Measurements from ENCODE around the gene SCTR. TPM values are rescaled to one million over a fixed set of nuclear protein-coding genes. Genes with fewer than 3 reads are reported as not detected.

Gene SCTR
- total RNA-seq, 1 experiment from 2014 or later, result not detected

DNA sequence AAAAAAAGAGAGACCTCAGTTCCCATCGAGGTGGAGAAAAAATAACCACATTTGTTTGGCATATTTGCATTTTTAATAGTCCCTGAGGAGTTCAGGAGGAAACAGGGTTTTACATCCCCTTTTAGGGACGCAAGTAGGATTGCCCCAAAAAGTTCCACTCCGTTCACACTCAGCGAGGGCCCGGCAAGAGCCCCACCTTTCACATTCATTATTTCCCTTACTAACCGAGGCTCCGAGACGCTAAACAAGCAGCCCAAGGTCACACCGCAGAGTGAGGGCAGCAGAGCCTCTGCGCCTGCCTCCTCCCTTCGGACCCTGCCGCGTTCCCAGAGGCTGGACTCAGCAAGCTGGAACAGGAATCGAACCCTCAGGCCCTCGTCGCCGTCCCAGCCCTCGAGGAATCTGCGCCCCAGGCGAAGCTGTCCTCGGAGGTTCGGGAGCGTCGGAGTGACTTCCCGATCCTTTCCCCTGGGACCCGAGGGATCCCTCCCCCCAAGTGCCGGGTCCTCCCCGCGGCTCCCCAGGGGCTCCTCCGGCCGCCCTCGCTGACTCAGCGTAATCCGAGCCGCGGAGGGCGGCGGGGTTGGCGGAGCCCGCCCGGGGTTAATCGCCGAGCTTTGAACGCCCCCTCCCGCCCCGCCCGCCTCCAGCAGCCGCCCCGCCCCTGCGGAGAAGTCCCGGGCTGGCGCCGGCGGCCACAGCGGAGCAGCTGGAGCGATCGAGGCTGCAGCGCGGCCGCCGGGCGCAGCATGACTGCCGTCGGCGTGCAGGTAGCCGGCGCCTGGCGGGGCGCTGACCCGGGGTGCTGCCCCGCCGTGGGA is 92.9 kb downstream of the SCTR start, which contains the start of gene TMEM37:
Gene TMEM37, plus strand, starts transcription at position 700 of the 821 bp plus-strand sequence. Its CDS starts 50 bp downstream, at position 750.
- peak; percentile 46 for DNase-seq (ENCODE audit: low read depth)

DNA sequence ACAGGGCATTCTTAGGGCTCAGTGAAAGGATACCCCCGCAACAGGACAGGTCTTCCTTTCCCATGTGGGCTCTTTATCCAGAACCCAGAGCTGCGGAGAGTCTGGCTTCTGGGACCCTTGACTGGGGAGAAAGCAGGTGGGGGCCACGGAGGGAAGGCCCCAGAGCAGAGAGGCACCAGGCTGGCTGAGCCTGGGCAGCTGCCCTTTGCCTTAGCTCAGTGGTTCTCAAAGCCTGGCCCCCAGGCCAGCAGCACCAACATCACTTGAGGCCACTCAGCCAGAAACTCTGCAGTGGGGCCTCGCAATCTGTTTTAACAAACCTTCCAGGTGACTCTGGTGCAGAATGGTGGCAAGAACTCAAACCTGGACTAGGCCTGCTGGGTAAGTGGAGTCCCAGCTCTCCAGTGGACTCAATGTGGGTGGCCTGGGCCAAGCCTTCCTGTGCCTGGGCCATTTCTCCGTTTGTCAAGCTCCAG is 94.2 kb downstream of the SCTR start:
- DNase-seq (ENCODE audit: low read depth), result no peak

DNA sequence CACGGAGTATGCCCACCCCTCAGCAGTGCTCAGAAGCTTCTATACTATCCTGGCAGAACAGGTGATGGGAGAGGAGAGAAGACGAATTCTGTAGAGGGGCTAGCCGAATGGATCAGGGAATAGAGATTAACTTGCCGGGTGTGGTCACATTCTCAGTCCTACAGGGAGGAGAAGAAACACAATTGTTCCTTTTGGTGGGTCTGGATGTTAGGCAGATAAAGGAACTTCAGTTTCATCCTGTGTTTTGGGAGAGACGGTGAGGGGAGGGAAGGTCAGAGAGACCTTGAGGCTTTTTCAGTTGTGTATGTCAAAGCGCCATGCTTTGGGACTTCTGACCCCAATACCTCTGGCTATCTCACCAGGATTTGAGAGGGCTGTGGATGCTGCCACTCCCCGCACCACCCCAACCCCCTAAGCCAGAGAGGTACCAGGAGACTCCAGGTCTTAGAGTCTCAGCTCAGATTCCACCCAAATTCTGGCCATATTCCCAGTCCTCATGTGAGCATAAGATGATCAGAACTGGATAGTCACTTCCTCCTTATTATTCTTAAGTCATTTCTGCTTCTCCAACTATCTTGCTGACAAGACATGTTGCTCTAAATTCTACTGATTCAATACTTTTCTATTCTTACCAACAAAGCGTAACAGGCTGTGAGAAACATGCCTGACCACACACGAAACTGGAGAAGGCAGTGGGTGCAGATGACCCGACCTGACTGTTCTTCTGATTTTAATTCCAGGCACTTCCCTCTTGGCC is 94.9 kb downstream of the SCTR start:
- DNase-seq (ENCODE audit: low read depth), result no peak

DNA sequence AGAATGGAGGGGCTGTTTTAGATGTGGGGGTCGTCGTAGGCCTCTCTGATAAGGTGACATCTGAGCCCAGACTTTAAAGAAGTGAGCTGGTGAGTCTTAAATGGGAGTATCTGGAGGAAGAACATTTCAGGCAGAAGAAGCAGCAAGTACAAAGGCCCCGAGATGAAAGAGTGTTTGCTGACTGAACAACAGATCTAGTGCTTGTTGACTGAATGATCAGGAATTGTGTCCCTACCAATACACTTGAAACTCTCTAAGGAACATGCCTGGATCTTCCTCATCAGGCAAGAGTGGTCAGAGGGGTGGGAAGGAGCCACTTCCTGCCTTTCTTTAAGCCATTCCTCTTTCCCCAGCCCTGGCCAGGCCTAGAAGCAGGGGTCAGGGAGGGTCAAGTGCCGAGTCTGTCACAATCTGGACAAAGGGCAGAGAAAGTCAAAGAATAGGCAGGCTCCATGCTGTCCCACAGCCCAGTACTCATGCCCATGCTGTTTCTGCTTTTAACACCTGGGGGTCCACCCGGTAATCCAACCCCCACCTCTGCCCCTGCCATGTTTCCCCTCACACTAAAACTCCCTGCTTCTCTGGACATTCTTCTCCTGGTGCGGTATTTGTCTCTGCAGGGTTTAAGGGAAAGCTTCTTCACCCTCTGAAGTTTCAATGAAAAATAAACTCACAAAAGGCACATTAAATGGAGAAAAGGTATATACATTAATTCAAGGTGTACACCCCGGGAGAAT is 95.6 kb downstream of the SCTR start:
- DNase-seq (ENCODE audit: low read depth), result no peak

DNA sequence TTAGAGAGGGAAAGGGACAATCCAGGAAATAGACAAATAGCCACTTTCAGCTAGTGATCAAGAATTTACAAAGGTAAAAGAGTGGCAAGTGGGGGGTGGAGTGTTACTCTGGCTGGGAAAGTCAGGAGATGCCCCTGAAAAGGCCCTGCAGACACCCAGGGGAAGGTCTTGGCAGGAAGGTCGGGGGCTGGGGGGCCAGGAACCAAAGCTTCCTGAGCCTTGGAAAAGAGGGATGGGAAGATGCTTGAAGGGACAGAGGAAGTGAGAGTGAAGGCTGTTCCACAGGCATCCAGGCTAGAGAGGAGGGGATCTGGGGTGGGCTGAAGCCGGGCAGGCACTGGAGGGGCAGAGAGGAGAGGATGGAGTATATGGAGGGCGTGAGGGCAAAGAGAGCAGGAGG is 96.5 kb downstream of the SCTR start:
- DNase-seq (ENCODE audit: low read depth), result no peak

DNA sequence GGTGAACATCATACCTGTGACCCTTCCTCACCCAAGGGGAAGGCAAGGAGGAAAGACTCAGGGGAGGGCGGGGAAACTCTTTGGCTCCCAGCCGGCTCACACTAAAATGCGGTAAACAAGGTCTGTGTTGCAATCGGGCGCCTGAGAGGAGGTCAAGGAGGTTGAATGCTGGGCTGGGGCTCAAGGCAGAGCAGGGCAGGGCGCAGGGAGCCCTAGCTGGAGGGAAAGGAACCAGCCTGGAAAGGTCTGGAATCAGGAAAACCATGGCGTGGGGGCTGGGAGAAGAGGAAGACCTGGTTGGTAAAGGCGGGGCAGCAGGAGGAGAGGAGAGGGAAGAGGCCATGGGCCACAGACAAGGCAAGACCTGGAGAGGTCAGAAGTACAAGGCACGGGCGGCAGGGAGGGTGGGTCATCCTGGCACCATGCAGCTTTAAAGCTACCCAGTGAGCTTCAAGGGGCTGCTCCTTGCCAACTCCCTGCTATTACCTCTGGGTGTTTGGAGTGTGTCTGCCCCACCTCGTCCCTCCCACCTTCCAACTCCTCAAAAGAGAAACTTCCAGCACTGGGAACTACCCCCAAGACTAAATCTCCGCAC is 97.4 kb downstream of the SCTR start:
- no peak for DNase-seq (ENCODE audit: low read depth)

DNA sequence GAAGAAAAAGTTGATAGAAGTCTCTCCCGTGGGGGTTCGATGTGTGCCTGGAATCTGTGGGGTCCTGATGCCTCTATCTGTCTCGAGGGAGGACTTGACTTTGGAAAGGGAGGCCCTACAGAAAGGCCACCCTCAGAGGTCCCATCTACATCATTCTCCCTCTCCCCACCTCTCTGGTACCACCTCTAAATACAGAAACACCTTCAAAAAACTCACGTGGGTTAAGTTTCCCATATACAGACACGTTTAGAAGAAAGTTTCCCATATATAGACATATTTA is 97.9 kb downstream of the SCTR start:
- no peak for DNase-seq (ENCODE audit: low read depth)

DNA sequence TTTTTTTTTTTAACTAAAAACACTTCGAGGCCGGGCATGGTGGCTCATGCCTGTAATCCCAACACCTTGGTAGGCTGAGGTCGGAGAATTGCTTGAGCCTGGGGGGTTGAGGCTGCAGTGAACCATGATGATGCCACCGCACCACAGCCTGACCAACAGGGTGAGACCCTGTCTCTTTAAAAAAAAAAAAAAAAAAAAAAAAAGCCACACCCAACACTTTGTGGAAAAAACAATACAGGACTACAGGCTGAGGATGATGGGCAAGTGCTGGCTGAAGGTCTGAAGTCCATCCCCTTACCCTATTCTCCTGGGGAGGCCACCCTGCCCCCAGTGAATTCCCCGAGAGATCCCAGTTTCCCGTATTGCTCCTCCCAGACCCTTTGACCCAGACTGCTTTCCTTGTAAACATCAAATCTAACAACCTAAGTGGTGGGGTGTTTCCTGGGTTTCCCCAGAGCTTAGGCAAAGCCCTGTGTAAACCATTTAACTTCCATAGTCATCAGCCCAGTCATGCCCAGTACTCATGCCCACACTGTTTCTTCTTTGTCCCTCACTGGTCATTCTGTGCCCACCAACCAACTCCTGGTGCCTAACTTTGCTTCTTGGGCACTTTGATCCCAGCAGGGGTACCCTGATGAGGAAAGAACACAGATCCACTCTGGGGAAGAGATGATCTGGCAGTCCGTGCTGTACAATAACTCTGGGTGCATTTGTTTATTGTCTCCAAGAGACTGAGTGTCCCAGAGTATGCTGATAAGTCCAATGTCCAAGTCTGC is 98.5 kb downstream of the SCTR start:
- no peak for DNase-seq (ENCODE audit: low read depth)

DNA sequence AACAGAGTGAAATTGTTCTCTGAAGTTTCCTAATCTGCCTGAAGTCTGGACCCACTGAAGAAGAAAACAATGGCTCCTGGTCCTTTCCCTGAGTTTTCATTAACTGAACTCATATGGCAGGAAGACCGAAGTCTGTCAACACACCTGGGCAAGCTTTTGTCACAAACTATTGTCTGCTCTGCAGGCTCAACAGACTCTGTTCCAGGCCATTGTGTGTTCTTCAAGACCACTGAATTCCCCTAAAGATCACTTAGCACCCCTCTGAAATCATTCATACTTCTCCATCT is 99.2 kb downstream of the SCTR start:
- DNase-seq (ENCODE audit: low read depth), result no peak

DNA sequence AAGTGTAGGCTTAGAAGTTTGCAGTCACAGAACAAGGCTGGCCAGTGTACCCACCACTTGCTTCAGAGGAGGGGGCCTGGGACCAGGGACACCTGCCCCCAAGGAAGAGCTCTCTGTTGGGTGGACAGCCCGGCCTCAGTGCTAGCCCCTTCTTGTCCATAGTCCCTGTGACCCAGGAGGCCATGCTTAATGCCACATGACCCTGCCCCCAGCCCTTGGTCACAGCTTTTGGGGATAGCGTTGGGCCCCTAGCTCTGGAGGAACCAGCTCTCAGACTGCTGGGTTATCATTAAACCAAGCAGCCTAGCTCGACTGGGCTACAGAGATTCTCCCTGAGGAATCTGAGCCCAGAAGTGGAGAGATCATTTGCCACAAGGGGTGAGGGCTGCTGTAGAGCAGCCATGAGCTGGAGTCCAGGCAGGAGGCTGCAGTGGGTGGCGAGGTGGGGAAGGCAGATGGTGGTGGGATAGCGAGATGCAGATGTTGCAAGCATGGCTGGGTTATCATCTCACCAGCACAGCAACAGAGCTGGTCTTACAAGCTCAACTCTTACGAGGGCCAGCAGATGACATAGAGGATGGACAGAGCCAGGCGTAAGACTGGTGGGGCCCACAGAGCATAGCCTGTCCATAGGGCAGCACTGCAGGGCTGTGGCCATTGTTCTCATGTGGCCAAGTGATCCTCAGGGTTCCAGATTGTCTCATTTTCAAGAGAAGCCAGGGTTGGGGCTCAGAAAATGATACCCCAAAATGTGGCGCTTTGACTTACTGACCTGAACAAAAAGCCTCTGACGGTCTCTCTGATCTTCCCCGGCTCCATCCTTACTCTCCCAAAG is 99.8 kb downstream of the SCTR start:
- DNase-seq (ENCODE audit: low read depth), result no peak

DNA sequence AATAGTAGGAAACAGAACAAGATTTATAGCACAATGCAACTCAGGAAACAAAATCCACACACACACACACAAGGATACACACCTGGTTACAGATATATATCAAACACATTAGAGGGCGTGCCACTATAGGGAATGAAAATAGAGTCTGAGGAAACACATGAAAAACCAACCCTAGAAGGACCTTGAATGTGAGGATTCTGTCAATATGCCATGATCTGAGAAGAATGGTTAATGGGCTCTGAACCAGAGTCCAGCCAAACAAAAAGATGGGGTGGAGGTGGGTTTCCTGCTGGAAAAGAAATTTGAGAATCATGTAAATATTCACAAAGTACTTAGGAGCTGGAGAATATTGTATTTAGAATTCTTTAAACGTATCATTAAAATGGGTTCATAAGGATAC is 100.5 kb downstream of the SCTR start:
- DNase-seq (ENCODE audit: low read depth), result no peak

DNA sequence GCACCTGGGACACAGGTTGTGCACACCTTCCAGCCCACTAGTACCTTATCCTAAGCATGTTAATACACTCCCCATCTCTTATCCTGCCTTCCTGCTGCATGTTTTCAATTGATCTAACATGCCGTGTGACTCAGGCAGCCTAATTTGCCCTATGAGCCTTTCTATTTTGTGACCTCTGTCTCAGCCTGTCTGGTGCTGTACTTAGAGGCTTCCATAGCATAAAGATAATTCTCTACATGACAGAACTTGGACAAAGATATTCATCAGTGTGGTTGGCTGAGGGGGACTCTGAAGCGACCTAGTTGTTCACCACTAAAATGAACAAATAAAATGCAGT is 101.2 kb downstream of the SCTR start:
- no peak for DNase-seq (ENCODE audit: low read depth)

DNA sequence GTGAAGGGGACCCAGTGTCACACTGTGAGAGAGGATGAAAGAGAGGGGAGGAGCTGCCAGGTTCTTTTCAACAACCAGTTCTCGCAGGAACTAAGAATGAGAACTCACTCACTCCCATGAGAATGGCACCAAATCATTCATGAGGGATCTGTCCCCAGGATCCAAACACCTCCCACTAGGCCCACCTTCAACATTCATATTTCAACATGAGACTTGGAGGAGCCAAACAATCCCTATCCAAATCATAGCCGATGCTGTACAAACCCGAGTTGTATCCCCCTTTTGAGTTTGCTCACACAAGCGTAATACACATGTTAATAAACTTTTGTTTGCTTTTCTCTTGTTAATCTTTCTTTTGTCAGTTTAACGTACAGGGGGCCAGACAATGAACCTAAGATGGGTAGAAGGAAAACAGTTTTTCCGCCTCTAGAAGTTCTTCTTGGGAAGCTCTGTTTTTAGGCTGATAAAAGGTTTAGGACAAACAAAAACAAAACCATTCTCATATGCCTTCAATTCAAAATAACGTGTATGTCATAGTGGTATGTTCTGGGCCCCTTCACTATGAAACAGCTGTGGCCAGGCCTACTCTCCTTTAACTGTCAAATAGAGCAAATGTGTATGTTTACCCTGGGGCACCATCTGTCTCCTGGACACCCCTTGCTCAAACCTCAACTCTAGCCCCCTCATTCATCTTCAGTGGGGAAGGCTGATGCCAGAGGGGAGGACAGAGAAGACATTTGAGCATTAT is 101.7 kb downstream of the SCTR start:
- DNase-seq (ENCODE audit: low read depth), result no peak

DNA sequence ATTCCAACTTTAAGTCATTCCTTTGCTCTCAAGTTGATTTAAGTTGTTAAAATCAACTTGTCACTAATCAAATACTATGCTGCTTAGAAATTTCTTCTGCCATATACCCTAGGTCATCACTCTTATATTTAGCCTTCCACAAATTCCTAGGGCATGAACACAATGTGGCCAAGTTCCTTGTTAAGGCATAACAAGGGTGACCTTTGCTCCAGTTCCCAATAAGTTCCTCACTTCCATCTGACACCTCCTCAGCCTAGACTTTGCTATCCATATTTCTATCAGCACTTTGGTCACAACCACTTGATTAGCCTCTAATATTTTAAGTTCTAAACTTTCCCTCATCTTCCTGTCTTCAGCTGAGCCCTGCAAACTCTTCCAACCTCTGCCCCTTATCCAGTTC is 102.5 kb downstream of the SCTR start:
- no peak for DNase-seq (ENCODE audit: low read depth)

DNA sequence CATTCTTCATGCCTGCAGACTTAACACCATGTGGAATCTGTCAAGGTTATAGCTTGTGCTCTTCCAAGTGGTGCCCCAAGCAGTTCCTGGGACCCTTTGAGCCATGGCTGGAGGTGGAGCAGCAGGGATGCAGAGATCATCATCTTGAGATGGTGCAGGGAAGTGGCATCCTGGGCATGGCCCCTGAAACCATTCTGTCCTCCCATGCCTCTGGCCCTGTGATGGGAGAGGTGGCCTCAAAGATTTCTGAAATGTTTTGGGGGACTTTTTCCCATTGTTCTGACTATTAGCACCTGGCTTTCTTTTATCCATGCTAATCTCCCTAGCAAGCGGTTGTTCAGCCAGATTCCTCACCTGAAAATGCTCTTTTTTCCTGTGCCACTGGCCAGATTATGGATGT is 103.0 kb downstream of the SCTR start:
- DNase-seq (ENCODE audit: low read depth), result no peak

DNA sequence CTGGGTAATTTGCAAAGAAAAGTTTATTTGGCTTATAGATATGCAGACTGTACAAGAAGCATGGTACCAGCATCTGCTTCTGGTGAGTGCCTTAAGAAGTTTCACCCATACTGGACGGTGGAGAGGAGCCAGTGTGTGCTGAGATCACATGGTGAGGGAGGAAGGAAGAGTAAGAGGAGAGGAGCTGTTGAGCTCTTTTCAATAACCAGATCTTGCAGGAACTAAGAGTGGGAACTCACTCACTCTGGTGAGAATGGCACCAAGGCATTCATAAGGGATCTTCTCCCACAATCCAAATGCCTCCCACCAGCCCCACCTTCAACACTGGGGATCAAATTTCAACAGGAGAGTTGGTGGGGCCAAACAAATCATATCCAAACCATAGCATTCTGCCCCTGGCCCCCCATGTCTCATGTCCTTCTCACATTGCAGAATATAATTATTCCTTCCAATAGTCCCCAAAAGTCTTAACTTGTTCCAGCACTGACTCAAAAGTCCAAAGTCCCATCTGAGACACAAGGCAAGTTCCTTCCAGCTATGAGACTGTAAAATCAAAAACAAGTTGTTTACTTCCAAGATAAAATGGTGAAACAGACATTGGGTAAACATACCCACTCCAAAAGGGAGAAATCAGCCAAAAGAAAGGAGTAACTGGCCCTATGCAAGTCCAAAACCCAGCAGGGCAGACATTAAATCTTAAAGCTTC is 104.3 kb downstream of the SCTR start:
- no peak for DNase-seq (ENCODE audit: low read depth)

DNA sequence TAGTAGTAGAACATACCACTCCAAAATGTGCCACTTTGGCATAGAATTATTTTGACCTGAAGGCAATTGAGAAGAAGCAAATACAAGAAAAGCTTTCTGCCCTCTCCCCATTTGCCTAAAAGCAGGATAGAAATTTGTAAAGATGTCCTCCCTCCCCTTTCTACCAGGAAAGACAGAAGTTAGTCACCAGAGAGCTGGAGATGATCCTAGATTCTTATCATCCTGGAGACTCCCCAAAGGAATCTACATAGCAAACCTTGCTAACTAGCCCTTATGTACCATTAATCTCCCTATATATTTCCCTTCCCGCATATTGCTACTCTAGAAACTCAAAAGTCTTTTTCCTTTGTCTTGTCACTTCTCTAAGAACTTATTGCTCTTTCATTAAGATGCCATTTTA is 105.2 kb downstream of the SCTR start:
- no peak for DNase-seq (ENCODE audit: low read depth)

DNA sequence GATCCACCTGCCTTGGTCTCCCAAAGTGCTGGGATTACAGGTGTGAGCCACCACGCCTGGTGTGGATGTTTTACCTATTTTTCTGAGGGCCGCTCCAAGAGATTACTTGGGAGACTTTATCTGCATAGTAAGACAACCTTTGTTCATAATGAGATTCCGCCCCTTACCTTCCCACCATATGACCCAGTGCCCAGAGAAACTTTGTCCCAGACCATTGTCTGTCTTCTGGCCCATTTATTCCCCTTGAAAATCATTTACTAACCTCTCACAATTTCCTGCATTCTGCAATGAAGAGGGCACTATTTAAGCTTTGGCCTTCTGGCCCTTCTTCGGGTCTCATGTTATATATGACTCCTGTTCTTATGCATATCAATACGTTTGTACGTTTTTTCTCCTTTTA is 106.4 kb downstream of the SCTR start:
- DNase-seq (ENCODE audit: low read depth), result no peak

DNA sequence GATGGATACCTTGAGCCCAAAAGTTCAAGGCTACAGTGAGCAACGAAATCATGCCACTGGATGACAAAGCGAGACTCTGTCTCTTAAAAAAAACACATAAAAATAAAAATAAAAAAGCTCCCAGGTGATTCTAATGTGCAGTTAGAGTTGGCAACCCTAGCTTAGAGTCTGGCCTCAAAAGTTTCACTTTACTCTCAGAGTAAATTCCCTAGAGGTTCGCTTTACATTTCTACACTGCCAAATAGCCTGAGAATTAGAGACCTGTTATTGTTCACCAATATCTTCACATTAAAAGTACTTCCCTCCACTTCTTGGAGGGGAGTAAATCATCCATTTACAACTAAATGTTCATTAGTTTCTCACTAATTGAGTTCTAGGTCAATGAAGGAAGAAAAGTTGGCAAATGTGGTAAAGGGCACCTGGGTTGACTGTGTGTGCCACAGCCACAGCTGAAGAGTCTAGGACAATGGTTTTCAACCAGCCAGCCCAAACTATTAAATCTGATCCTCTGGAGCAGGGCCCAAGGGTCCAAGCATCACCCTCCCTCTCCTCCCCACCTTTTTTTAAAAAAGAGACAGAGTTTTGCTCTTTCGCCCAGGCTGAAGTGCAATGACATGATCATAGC is 107.9 kb downstream of the SCTR start:
- no peak for DNase-seq (ENCODE audit: low read depth)

Measured in LHCN-M2 (cell line).